Activated CD4-positive, CD25-positive, alpha-beta regulatory T cell treated with anti-CD3 and anti-CD28 coated beads, Interleukin-2, amount 50 U/mL, for 16 hours (primary cell): Measurements from ENCODE around the gene RAB21.
A peak's percentile ranks its signal among the peaks of the same experiment; 100 is the strongest.
"Not testable (repeated sequence)": the region's sequence is repeated elsewhere in the genome, so short reads cannot be mapped to it uniquely, and the experiment has no call there.

ENCODE experiments used
- DNase-seq: peaks from one replicate; pipeline ENCODE4 v3.0.0-alpha.2; 2020; ENCODE audit warnings: low read depth, low spot score

The RAB21 gene

DNA sequence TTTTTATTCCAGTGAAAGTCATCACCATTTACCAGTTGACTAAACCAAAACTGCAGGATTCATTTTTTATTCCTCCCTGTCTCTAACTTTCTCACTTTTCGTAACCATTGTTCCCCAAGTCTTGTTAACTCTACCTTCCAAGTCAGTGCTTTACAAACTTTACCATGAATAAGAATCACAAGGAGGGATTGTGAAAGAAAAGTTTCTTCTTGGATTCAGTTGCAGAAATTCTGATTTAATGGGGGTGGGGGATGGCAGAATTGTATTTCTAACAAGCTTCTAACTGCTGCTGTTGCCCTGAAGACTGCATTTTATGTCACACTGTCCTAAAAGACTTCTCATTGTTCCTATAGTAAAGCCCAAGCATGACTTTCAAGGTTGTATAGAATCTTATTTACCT, 5.0 kb upstream of the RAB21 start:
- DNase-seq = no peak

DNA sequence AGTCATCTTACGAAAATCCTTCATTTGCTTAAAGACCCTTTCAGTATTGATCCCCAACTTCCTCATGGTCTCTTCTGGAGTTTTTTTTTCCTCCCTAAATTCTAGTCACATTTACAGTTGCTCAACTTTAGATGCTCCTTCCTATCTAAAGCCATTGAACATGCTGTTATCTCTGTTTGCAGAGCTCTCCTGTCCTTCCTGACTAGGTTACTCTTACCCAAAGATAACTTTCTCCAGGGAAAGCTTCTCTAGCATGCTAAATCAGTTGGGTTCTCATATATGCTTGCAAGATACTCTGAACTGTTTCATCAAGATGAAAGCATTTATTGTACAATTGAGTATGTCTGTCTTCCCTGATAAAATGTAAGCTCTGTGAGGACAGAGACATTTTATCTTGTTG, 1.8 kb upstream of the RAB21 start:
- no peak for DNase-seq

DNA sequence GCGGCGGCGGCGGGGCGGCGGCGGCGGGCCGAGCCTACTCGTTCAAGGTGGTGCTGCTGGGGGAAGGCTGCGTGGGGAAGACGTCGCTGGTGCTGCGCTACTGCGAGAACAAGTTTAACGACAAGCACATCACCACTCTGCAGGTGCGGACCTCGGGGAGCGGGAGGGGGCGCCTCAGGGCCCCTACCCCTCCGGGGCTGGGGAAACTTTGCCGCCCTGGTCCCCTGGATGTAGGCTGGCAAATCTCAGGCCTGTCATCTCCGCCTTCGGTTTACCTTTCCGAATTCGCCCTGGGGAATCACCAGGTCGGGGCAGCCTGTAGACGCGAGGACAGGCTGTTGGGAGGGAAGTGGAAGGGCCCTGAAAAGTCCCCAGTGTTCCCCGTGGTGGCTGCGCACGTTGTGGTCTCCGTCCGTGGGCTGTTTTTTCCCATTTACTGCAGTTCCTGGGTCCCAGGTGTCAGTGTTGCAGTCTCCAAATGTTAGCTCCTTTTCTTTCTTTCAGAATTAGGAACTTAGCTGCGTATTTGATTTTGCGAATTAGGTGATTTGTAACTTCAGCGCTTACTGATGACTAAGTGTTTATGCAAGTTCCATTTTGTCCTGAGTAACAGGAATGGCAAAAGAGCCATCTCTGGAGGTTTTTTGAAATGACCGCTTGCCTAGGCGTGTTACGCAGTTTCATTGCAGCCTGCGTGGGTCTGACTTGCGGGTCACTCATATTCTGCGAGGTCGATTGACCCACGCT, 656 bp downstream of the RAB21 start:
- DNase-seq = peak; percentile 22

DNA sequence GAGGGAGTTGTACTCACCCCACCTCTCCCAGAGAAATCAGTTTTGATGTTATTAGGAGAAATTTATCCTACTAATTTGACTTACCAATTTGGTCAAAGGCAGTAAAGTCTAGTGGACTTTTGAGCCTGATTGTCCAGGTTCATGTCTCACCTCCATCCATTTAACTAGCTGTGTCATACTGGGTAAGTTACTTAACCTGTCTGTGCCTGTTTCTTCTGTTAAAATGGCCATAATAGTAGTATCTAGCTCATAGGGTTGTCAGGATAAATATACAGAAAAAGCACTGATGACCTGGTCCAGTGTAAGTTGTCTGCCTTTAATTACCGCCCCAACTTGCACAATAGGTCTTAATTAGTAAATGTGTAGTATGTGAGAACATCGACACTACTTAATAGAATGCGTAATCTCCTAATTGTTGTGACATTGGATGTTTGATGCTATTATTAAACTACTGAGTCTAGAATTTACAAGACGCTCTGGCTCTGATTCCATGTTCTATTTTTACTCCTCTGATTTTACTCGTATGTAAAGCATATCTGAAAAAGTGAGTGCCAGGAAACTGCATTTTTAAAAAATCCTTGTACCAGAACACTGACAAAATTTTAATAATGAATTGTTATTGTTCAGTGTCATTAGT, 1.5 kb downstream of the RAB21 start:
- DNase-seq = no peak

DNA sequence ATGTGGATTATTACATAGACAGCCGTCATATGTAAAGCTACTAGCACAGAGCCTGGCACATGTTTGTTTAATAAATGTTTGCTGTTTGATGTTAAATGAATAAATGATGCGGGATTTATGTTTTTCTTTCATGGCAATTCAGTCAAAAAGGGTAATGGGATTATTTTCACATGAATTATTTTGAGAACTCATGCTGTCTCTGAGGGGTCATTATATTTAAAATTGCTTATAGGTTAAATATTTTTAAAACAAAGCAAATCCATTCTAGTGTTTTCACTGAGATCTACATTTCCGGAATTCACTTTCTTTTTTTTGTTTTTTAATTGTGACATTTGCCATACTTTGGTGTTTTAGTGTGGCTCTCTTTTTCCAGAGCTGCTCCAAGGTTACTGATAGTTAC, 5.3 kb downstream of the RAB21 start:
- DNase-seq = no peak

DNA sequence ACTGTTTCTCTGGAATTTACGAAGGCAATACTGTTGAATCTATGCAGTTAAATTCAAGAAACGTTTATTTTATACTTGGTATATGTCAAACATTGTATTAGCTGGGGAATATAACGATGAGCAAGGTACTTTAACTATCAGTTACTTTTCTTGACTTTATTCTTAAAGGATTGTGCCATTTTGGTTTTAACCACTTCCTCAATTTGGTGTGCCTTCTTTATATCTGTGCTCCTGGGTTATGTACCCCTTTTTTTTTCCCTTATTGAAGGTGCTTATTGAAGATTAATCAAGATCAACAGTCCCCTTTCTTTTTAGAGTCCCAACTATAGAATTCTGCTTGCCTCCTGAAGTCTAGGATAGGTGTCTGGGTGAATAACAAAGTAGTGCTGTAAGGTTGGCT, 5.8 kb downstream of the RAB21 start:
- no peak for DNase-seq

DNA sequence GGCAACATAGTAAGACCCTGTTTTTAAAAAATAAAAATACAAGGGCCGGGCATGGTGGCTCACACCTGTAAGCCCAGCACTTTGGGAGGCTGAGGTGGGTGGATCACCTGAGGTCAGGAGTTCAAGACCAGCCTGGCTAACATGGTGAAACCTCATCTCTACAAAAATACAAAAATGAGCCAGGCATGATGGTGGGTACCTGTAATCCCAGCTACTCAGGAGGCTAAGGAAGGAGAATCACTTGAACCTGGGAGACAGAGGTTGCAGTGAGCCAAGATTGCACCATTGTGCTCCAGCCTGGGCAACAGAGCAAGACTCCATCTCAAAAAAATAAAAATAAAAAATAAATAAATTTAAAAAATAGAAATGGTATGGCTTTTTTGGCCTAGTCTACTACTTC, 6.7 kb downstream of the RAB21 start:
- not testable (repeated sequence) for DNase-seq

DNA sequence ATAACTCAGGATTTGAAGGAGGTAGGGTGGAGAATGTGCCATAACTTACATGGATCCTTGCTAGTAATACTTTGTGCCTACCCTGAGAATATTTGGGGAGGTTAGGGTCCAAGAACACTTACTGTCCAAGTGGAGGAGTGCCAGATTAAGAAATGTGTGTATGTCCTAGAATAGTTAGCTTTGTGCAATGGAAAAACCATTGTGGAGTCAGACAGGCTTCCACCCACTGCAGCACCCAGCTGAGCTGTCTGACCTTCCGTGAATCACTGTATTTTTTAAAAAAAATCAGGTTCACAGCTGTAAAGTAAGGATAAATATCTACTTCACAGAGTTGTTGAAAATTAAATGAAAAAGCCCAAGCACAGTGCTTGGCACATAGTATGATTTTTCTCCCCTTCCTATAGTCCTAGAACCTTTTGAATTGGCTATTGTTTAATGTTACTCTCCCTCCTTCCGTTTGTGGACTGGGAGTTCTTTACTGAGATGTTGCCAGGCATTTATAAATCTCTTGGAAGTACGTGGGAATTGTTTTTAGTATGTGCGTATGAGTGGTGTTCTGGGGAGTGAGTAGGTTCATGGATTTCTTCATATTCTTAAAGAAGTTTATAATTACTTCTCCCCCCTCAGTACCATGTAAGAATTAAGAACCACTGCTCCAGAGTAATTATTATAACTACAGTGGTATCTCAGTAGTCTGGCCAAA, 9.2 kb downstream of the RAB21 start:
- no peak for DNase-seq

DNA sequence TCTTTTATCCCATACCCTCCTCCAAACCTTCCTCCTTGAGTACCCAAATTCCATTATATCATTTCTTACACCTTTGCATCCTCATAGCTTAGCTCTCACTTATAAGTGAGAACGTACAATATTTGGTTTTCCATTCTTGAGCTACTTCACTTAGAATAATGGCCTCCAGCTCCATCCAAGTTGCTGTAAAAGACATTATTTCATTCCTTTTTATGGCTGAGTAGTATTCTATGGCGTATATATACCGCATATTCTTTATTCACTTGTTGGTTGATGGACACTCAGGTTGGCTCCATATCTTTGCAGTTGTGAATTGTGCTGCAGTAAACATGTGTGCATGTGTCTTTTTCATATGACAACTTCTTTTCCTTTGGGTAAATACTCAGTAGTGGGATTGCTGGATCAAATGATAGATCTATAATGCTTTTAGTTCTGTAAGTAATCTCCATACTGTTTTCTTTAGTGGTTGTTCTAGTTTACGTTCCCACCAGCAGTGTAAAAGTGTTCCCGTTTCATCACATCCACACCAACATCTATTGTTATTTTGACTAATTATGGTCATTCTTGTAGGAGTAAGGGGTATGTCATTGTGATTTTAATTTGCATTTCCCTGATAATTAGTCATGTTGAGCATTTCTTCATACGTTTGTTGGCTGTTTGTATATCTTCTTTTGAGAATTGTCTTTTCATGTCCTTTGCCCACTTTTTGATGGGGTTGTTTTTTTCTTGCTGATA, 10.1 kb downstream of the RAB21 start:
- no peak for DNase-seq

DNA sequence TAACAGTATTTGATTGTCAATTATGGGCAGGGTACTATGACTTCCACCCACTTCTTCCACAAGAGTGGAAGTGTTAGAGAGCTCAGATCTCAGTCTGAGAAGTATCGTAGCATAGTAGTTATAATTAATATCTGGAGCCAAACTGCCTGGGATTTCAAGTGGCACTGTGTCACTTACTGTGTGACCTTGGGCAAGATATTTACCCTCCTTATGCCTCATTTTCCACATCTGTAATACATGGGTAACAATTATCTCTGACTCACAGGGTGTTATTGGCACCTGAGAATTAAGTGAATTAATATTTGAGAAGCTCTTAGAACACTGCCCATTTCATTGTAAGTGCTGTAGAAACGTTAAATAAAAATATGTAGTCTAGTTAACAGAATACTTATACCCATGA, 11.5 kb downstream of the RAB21 start:
- no peak for DNase-seq

DNA sequence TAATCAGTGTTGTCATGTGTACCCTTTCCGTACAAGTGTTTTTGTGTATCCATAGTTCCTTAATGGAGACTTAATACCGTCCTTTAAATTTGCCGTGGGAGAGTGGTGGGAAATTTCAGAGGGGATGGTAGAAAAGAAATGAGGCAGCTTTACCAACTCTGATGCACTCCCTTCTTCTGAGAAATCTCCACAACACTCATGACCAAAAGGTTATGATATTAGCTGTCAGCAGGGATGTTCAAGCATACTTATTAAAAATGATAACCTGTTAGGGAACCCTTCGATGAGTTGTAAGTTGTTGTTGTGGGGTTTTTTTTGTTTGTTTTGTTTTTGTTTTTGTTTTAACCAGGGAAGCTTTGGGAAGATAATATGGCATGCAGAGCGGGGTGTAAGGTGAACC, 12.5 kb downstream of the RAB21 start:
- DNase-seq = no peak

DNA sequence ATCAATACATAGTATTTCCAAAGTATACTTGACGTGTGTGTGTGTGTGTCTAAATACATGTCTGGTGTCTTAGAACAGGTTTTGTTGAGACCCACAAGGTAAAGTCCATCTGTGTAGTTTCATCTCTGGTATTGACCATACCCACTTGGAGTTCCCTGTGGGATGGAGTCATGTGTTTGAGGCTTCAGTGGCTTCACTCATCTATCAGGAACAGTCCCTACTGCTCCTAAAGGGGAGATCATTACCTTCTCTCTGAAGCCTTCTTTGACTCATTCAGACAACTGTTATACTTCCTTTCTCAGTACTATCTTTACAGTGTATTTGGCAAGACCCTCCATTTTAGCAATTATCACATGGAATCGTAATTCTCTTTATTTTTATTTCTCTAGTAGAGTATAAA, 14.2 kb downstream of the RAB21 start:
- DNase-seq = no peak

DNA sequence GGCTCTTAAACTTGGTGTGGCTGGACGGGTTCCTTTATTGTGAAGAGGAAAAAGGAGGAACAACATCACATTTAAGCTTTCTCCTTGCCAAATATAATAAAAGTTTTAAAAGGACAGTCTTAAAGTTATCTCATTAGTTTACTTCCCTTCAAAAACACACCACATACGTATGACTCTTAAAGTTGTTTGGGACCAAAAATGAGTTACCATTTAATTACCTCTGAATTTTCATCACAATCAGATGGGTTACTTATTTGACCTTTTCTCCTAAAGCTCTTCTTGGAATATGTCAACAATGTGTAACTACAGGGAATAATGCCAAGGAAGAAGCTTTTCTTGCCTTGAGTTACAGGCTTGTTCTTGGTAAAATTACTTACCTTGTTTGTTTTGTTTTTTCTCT, 16.4 kb downstream of the RAB21 start:
- DNase-seq = no peak

DNA sequence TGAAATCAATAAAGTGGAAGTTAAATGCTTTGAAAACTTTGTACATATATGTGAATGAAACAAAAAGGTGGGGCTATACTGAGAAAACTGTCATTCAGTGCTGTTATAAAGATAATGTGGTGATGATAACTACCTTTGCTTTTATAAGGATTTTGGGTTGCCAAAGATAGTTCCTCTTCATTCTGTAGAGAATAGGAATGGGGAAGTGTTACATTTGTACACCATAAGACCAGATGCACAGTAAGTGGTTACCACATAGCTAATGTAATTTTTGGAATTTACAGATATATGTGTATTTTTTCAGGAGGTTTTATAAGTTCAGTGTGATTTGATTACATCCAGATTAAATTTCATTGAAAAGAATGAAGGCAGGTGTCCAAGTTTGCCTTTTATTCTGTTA, 18.1 kb downstream of the RAB21 start:
- no peak for DNase-seq

DNA sequence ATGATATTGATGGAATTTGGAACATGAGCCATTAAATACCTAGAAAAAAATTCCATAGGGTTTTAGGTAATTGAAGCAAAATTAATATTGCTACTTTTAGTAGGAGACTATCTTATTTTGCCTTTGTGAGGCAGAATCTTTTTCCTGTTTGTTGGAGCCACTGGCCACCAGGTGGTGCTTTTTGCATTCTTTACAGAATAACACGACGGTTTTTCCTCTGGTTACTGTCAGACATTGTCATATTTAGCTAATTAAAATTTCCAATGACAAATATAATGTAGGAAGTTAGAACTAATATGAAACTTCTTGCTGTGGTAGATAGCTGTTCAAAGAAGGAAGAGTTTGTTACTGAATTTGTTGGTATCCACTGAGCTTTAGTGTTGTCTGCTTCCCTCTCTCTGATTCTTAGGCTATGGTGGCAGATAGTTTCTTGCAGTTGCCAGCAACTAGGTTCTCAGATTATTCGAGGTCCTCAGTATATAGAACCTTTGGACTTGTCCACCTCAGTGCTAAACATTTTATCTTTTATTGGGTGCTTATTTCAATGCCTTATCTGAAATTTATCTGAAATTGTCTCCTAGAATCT, 25.7 kb downstream of the RAB21 start:
- DNase-seq = peak; percentile 10

DNA sequence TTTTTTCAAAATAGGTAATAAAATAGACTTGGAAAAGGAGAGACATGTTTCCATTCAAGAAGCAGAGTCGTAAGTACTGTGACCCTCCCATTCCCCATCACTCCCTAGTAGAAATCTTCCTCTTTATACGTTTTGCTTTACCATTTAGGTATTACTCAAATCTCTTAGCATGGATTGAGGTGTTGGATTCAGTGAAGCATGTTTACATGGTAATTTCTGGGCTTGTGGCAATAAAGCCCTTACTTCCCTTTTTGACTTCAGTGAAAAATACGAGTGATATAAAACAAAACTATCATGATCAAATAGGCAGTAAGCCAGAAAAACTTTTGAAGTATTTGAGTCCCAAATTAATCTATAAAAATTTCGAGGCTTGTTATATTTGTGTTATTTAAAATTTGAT, 27.4 kb downstream of the RAB21 start:
- DNase-seq = no peak

DNA sequence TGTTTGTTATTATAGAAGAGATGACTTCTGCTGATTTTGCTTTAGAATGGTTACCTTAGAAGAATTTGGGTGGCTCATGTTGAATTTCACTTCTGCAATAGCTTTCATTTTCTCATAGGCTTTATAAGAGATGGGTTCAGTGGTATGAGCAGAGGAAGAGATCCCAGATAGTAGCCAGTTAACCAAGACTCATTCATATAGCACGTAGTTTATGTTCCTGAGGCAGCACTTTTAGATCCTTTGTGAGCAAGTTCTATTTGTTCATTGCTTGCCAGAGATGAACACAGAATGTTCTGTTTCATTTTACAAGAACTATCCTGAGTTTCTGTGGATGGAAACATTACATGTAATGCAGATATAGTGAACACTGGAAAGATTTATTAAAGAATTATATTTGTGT, 32.2 kb downstream of the RAB21 start:
- DNase-seq = no peak

DNA sequence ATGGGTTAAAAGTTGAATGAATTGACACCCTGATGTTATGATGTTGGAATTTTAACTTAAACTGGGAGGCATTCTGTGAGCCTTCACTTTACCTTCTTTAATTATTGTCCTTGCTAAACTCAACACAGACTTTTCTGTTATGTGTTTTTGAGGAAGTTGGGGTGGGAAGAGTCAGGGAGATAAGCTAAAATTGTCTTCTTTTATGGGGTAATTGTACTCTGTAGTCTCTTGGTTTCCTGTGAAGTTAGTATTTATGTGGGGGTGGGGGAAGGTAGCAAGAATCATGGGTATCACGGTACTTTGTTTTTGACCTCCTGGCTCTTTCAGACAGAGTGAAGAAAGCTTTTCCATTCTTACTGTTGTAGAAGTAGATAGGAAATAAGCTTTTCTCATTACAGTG, 32.9 kb downstream of the RAB21 start:
- no peak for DNase-seq

DNA sequence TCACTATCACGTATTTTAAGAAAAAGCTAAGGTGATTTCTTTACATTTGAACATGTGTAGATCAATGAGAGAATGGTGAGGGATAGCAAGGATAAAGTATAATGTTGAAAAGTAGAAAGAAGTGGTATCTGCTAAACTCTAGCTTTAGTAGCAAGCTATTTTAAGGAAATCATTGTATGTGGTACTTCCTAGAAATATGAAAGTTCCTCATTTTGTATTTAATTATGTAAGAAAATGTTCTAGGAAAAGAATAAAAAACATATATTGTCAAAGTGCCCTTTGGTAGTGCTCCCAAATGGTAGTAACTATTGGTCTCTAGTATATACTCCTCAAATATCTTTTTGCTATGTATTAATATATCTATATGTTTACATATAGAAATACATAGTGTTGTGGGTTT, 35.7 kb downstream of the RAB21 start:
- DNase-seq = no peak

DNA sequence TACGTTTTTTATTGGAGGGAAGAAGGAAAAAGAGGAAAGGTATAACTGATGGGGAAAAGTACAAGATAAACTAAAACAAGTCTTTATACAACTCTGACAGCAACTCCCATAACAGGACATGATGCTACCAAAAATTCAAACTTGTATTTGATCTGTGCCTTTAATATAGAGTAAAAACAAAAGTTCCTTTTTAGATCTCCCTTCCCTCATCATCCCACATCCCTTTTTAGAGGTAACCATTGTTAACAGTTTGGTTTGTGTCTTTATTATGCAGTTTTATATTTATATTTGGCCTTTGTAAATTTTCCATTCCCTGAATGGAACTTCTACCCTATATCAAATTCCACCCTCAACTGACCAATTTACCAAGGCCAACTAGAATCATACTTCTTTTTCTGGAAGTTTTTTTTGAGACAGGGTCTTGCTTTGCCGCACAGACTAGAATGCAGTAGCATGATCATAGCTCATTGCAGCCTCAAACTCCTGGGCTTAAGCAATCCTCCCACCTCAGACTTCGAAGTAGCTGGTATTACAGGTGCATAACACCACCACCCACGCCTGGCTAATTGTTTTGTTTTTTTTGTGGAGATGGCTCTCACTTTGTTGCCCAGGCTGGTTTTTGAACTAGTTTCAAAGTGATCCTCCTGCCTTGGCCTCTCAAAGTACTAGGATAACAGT, 36.9 kb downstream of the RAB21 start:
- no peak for DNase-seq

DNA sequence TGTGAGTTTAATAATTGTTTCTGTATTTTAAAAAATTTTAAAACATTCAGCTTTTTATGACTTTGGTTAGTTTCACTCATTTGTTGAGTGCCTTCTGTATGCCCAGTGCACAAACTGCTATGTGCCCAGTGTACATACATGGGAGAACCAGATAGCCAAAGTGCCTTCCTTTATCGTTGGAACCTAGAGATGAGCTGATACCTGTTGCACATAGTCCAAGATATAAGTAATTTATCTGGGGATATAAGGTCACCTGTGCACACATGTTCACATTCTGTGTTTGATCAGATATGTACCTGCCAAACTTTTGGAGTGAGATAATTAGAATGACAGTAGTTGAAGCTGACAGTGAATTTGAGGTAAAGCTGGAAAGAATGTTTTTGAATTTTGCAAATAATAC, 37.9 kb downstream of the RAB21 start:
- no peak for DNase-seq
